Stimulated activated CD8-positive, alpha-beta memory T cell treated with anti-CD3 and anti-CD28 coated beads, Interleukin-7, amount 100 ng/mL, for 4 hours (primary cell): Measurements from ENCODE around the gene ASNSD1.
A peak's percentile ranks its signal among the peaks of the same experiment; 100 is the strongest.
"Not testable (repeated sequence)": the region's sequence is repeated elsewhere in the genome, so short reads cannot be mapped to it uniquely, and the experiment has no call there.

Experiments used
- DNase-seq, 2 donors: peaks; one replicate each; pipeline ENCODE4 v3.0.0-alpha.2; 2020; ENCODE audit warnings: low read depth in 2 of 2

ASNSD1 gene

GRCh38 chr2:189685540-189686229, 24.4 kb downstream of the ASNSD1 start:
- DNase-seq, result no peak

GRCh38 chr2:189687796-189688195, 26.5 kb downstream of the ASNSD1 start:
- not testable (repeated sequence) for DNase-seq

- DNase-seq, result no peak
These were observed 35.0 kb downstream of the ASNSD1 start for GRCh38 chr2:189696223-189696622.

- DNase-seq, result peak in 1 of 2 donors; percentile 24
These were observed 37.0 kb downstream of the ASNSD1 start for GRCh38 chr2:189698020-189698887.

GRCh38 chr2:189700681-189701080, 39.4 kb downstream of the ASNSD1 start:
- DNase-seq, result no peak

GRCh38 chr2:189702071-189702470, 40.8 kb downstream of the ASNSD1 start:
- DNase-seq, result no peak

DNA sequence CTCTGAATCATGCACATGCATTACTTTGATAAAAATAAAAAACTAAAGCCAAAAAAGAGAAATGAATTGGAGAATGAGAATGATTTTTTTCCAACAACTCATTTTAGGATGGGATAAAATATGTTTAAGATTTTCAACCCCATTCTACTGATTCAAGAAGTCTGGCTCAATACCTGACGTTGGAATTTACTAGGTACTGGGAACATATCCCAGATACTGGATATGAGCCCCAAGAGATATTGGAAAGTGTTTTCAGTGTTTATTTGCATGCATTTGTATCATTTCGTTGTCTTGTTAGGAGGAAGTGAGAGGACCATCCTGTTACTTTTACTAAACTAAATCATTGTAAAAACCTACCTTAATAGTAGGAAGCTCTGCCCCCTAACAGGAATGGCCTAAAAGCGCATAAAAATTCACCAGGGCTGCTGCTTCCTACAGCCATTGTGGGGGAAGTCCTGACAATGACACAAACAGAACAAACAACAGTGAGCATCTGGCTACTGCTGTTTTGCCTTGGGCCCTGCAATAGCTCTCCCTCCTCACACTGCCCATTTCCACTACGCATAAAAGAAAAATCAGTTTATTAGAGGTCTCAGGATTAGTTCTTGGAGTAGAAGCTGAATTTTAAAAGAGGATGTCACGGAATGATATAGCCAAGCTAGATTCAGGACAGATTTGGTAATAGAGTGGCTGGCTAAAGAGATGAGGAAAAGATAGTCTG, 48.4 kb downstream of the ASNSD1 start:
- DNase-seq, result no peak

DNA sequence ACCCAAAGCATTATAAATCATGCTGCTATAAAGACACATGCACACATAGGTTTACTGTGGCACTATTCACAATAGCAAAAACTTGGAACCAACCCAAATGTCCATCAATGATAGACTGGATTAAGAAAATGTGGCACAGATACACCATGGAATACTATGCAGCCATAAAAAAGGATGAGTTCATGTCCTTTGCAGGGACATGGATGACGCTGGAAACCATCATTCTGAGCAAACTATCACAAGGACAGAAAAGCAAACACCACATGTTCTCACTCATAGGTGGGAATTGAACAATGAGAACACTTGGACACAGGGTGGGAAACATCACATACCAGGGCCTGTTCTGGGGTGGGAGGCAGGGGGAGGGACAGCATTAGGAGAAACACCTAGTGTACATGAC, 56.3 kb downstream of the ASNSD1 start:
- DNase-seq, result not testable (repeated sequence)

DNA sequence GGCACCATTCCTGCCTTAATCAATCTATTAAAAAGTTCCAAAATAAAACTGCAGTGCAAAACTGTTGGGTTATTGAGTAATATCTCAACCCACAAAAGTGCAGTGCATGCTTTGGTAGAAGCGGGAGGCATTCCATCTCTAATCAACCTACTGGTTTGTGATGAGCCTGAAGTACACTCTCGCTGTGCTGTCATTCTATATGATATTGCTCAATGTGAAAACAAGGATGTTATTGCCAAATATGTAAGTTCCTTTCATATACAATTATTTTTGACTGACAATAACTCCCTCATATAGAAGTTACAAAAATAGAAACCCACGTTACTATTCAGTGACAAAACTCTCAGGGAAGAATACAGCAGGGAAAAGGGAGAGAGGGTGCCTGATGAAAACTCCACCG, 58.3 kb downstream of the ASNSD1 start:
- DNase-seq, result no peak
